Upper lobe of left lung (tissue), 6 donors: ENCODE results near the gene BRAF. TPM values are rescaled to one million over a fixed set of nuclear protein-coding genes. Genes with fewer than 3 reads are reported as not detected.
"Not testable (repeated sequence)": the region's sequence is repeated elsewhere in the genome, so short reads cannot be mapped to it uniquely, and the experiment has no call there.

Source experiments
- ATAC-seq, 2 donors: fragments of 200-7000 bp; cut with Tn5 transposase; one replicate each; pipeline ENCODE4 v1.9.1; 2022; ENCODE audit warnings: mild to moderate bottlenecking in 2 of 2, moderate library complexity in 2 of 2; ENCODE audit not compliant: low FRiP score in 2 of 2
- DNase-seq, 2 donors: peaks; one replicate each; pipeline ENCODE4 v3.0.0-alpha.2; 2019 to 2020
- H3K27ac ChIP-seq, 4 donors: fragments of 200-600 bp; sonication (generic); one replicate each; pipeline ENCODE4 v1.5.1; 2016 to 2019
- H3K27me3 ChIP-seq, 4 donors: fragments of 200-600 bp; sonication (generic); one replicate each; pipeline ENCODE4 v1.5.1; 2017 to 2019
- H3K36me3 ChIP-seq, 4 donors: fragments of 200-600 bp; sonication (generic); one replicate each; pipeline ENCODE4 v1.5.1; 2016 to 2019
- H3K4me1 ChIP-seq, 4 donors: fragments of 200-600 bp; sonication (generic); one replicate each; pipeline ENCODE4 v1.5.1; 2018 to 2019
- H3K4me3 ChIP-seq, 4 donors: fragments of 200-600 bp; sonication (generic); one replicate each; pipeline ENCODE4 v1.5.1; 2017 to 2019; ENCODE audit warnings: mild to moderate bottlenecking in 2 of 4, moderate library complexity in 1 of 4
- H3K9me3 ChIP-seq, 4 donors: fragments of 200-600 bp; sonication (generic); one replicate each; pipeline ENCODE4 v1.5.1; 2018 to 2019
- CTCF ChIP-seq, 6 experiments: fragments of 450-650 bp in 4 of 6; fragments of 200-600 bp in 2 of 6; sonication (generic) in 2 of 6; IDR thresholded peaks; one replicate each; pipeline ENCODE4 v1.5.1; 2016 to 2019; ENCODE audit warnings: antibody characterized with exemption in 6 of 6
- EP300 ChIP-seq, 4 donors: sonication (generic); formaldehyde crosslinking; IDR thresholded peaks; one replicate each; pipeline ENCODE4 v1.5.1; 2017; ENCODE audit warnings: antibody characterized with exemption in 4 of 4, control low read depth in 2 of 4
- POLR2A ChIP-seq, 4 donors: fragments of 450-650 bp; IDR thresholded peaks; one replicate each; pipeline ENCODE4 v1.5.1; 2016 to 2017; ENCODE audit warnings: antibody characterized with exemption in 4 of 4, mild to moderate bottlenecking in 2 of 4
- POLR2AphosphoS5 ChIP-seq, 2 donors: sonication (generic); formaldehyde crosslinking; IDR thresholded peaks; one replicate each; pipeline ENCODE4 v1.5.1; 2017; ENCODE audit warnings: antibody characterized with exemption in 2 of 2
- WGBS, 2 donors: methylation state at CpG; one replicate each; pipeline ENCODE4 v1.1.5; 2017 to 2018; 5-methylcytosine and 5-hydroxymethylcytosine counted together
- total RNA-seq, 6 donors: library from RNA; depleted of rRNA in 4 of 6; stranded (reverse); fragments of >200 nt in 4 of 6; gene quantifications; one replicate each; pipeline versions ENCODE4 v1.1.0 to v1.2.1, GENCODE V29; 2016 to 2021
- donor health status: DM: no; HTN: no; CAD: no; lungs with moderate emphysema.
- donor health status: DM: no; HTN: yes; CAD: no; lungs with severe emphysema.

BRAF gene
- total RNA-seq, 6 donors from 2014 or later: 31.1 to 106 (median 46.0) TPM

- H3K9me3 ChIP-seq: no peaks in the 10 kb centered on the region
- no peaks in the 10 kb centered on the region for H3K4me1 ChIP-seq
- H3K36me3 ChIP-seq: no peaks in the 10 kb centered on the region
- TF ChIP-seq POLR2A (IDR thresholded peaks at IDR 0.05) (no peak), CTCF (IDR thresholded peaks at IDR 0.05) (no peak), POLR2AphosphoS5 (IDR thresholded peaks at IDR 0.05) (no peak), EP300 (IDR thresholded peaks at IDR 0.05) (no peak)
- 85 to 93% methylated on average over 2 of the region's 2 CpGs for WGBS, 2 donors
- ATAC-seq (no peak), DNase-seq (no peak)
- no peak overlapping the region for H3K27ac ChIP-seq
- no peaks in the 10 kb centered on the region for H3K27me3 ChIP-seq
- no peak overlapping the region for H3K4me3 ChIP-seq
Observed at GRCh38 chr7:140857048-140857447, 67.7 kb downstream of the BRAF start.

GRCh38 chr7:140841166-140841715 lies 83.5 kb downstream of the BRAF start:
- ATAC-seq (no peak), DNase-seq (no peak)
- Histone ChIP-seq H3K36me3 (peaks cover 0 to 6% (median 0%) of the 10 kb centered on the region in 4 donors), H3K4me3 (no peak overlapping the region), H3K27ac (no peak overlapping the region), H3K9me3 (no peaks in the 10 kb centered on the region), H3K27me3 (no peaks in the 10 kb centered on the region), H3K4me1 (no peaks in the 10 kb centered on the region)
- WGBS, 2 donors: 28 to 43% methylated on average over 1 of the region's 1 CpG
- TF ChIP-seq CTCF (IDR thresholded peaks at IDR 0.05) (no peak), EP300 (IDR thresholded peaks at IDR 0.05) (no peak), POLR2AphosphoS5 (IDR thresholded peaks at IDR 0.05) (no peak), POLR2A (IDR thresholded peaks at IDR 0.05) (no peak)

GRCh38 chr7:140831724-140832123 lies 93.0 kb downstream of the BRAF start:
- ATAC-seq (no peak), DNase-seq (no peak)
- Histone ChIP-seq H3K27ac (no peak overlapping the region), H3K27me3 (no peaks in the 10 kb centered on the region), H3K36me3 (peaks cover 0 to 30% (median 3%) of the 10 kb centered on the region in 4 donors), H3K9me3 (no peaks in the 10 kb centered on the region), H3K4me1 (no peaks in the 10 kb centered on the region), H3K4me3 (no peak overlapping the region)
- WGBS, 2 donors: 87 to 90% methylated on average over 4 of the region's 4 CpGs
- TF ChIP-seq POLR2AphosphoS5 (IDR thresholded peaks at IDR 0.05) (no peak), CTCF (IDR thresholded peaks at IDR 0.05) (no peak), POLR2A (IDR thresholded peaks at IDR 0.05) (no peak), EP300 (IDR thresholded peaks at IDR 0.05) (no peak)

GRCh38 chr7:140829720-140830119 lies 95.0 kb downstream of the BRAF start:
- Histone ChIP-seq H3K27me3 (no peaks in the 10 kb centered on the region), H3K4me1 (no peaks in the 10 kb centered on the region), H3K36me3 (peaks cover 0 to 30% (median 3%) of the 10 kb centered on the region in 4 donors), H3K27ac (no peak overlapping the region), H3K9me3 (no peaks in the 10 kb centered on the region), H3K4me3 (no peak overlapping the region)
- DNase-seq (no peak), ATAC-seq (no peak)
- no peak for TF ChIP-seq EP300 (IDR thresholded peaks at IDR 0.05)
- TF ChIP-seq POLR2AphosphoS5 (IDR thresholded peaks at IDR 0.05): no peak
- no peak for TF ChIP-seq POLR2A (IDR thresholded peaks at IDR 0.05)
- no peak for TF ChIP-seq CTCF (IDR thresholded peaks at IDR 0.05)
- 93 to 97% methylated on average over 1 of the region's 1 CpG for WGBS, 2 donors

GRCh38 chr7:140828741-140829140 lies 96.0 kb downstream of the BRAF start:
- WGBS, 2 donors: 87 to 100% methylated on average over 1 of the region's 1 CpG

GRCh38 chr7:140817383-140817782 lies 107.3 kb downstream of the BRAF start:
- H3K9me3 ChIP-seq, DNase-seq, H3K4me1 ChIP-seq, H3K4me3 ChIP-seq, H3K36me3 ChIP-seq, ATAC-seq, H3K27me3 ChIP-seq, H3K27ac ChIP-seq: not testable (repeated sequence)

More at GRCh38 chr7:140828741-140829140, 96.0 kb downstream of the BRAF start:
- H3K36me3 ChIP-seq: peaks cover 0 to 20% (median 0%) of the 10 kb centered on the region in 4 donors
- no peaks in the 10 kb centered on the region for H3K9me3 ChIP-seq
- H3K4me1 ChIP-seq: no peaks in the 10 kb centered on the region
- no peak for ATAC-seq
- H3K27me3 ChIP-seq: no peaks in the 10 kb centered on the region
- no peak overlapping the region for H3K4me3 ChIP-seq
- DNase-seq: no peak
- TF ChIP-seq EP300 (IDR thresholded peaks at IDR 0.05) (no peak), POLR2AphosphoS5 (IDR thresholded peaks at IDR 0.05) (no peak), CTCF (IDR thresholded peaks at IDR 0.05) (no peak), POLR2A (IDR thresholded peaks at IDR 0.05) (no peak)
- no peak overlapping the region for H3K27ac ChIP-seq
